Measurements from ENCODE around the gene LRP1B. TPM values are rescaled to one million over a fixed set of nuclear protein-coding genes. Genes with fewer than 3 reads are reported as not detected.

Gene LRP1B
- total and polyA plus RNA-seq, 2 donors from 2014 or later: 0.69 to 1.2 TPM

DNA sequence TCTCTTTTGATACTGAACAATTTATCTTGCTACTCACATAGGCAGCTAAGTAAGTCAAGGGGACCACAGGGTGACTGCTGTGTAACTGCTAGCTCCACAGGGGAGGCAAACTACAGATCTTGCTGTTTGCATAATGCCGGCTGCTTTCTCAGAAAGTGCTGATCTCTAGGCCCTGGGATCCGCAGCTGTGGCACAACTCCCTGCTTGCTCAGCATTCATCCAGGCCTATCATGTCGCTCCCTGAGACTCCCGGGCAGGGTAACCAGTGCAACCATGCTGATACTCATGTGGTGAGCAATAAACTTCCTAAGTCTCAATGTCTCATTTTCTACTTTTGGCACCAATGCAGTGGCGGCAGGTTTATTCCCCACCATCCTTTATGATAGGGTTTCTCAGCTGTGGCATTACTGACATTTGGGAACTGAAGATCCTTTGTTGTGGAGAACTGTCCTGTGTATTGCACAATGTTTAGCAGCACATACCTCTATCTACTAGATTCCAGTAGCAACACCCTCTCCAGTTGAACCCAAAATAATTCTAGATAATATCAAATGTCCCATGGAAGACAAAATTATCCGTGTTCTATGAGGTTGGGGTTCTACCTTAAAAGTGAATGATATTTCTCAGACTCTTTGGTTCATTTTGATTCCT is 1101.3 kb downstream of the LRP1B start:
- TF ChIP-seq, protein P1, sequence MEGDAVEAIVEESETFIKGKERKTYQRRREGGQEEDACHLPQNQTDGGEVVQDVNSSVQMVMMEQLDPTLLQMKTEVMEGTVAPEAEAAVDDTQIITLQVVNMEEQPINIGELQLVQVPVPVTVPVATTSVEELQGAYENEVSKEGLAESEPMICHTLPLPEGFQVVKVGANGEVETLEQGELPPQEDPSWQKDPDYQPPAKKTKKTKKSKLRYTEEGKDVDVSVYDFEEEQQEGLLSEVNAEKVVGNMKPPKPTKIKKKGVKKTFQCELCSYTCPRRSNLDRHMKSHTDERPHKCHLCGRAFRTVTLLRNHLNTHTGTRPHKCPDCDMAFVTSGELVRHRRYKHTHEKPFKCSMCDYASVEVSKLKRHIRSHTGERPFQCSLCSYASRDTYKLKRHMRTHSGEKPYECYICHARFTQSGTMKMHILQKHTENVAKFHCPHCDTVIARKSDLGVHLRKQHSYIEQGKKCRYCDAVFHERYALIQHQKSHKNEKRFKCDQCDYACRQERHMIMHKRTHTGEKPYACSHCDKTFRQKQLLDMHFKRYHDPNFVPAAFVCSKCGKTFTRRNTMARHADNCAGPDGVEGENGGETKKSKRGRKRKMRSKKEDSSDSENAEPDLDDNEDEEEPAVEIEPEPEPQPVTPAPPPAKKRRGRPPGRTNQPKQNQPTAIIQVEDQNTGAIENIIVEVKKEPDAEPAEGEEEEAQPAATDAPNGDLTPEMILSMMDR (IDR thresholded peaks at IDR 0.05; ENCODE audit: borderline replicate concordance, extremely low read depth, insufficient read depth): no peak
- H3K36me3 ChIP-seq (ENCODE audit: control insufficient read depth in 2 of 3, insufficient read depth in 3 of 3, low read length in 3 of 3): no peaks in the 10 kb centered on the region
- H3K9me3 ChIP-seq (ENCODE audit: control insufficient read depth in 2 of 3, insufficient read depth in 1 of 3, low read length in 3 of 3): no peaks in the 10 kb centered on the region
- intact Hi-C loops (cut with DNase I): no loop called here
- no peak overlapping the region for H3K4me3 ChIP-seq (ENCODE audit: low read length in 3 of 3)
- no peaks in the 10 kb centered on the region for H3K4me1 ChIP-seq (ENCODE audit: control insufficient read depth in 2 of 3, insufficient read depth in 2 of 3, low read depth in 1 of 3, low read length in 3 of 3)
- H3K27me3 ChIP-seq (ENCODE audit: control insufficient read depth, insufficient read depth, low read length): no peaks in the 10 kb centered on the region
- DNase-seq: peak in 1 of 5 donors; percentile 14
- no peak overlapping the region for H3K9ac ChIP-seq (ENCODE audit: low read length in 3 of 3)
- no peak for FAIRE-seq
- no peak overlapping the region for H3K27ac ChIP-seq (ENCODE audit: low read depth in 2 of 2, low read length in 2 of 2)

DNA sequence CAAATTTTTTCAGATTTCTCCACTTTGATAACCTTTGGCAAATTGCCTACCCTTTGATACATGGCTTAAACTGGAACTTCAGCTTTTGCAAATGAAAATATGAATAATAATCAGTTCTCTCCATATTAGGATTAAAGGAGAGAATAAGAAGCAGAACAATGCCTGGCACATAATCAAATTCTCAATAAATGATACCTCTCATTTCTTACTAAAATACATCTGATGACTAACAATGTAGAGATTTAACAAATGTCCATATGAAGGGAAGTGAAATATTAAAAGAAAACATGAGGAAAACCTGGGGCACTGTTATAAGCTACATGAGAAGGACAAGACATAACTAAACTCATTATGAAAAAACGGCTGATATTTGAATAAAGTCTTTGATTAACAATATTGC is 1103.6 kb downstream of the LRP1B start:
- Histone ChIP-seq H3K27ac (ENCODE audit: low read depth in 2 of 2, low read length in 2 of 2) (no peak overlapping the region), H3K9ac (ENCODE audit: low read length in 3 of 3) (no peak overlapping the region), H3K36me3 (ENCODE audit: control insufficient read depth in 2 of 3, insufficient read depth in 3 of 3, low read length in 3 of 3) (no peaks in the 10 kb centered on the region), H3K4me1 (ENCODE audit: control insufficient read depth in 2 of 3, insufficient read depth in 2 of 3, low read depth in 1 of 3, low read length in 3 of 3) (no peaks in the 10 kb centered on the region), H3K4me3 (ENCODE audit: low read length in 3 of 3) (no peak overlapping the region), H3K27me3 (ENCODE audit: control insufficient read depth, insufficient read depth, low read length) (no peaks in the 10 kb centered on the region), H3K9me3 (ENCODE audit: control insufficient read depth in 2 of 3, insufficient read depth in 1 of 3, low read length in 3 of 3) (no peaks in the 10 kb centered on the region)
- TF ChIP-seq, protein P1 (IDR thresholded peaks at IDR 0.05; ENCODE audit: borderline replicate concordance, extremely low read depth, insufficient read depth): no peak
- FAIRE-seq: no peak
- intact Hi-C loops (cut with DNase I): no loop called here
- DNase-seq: no peak

DNA sequence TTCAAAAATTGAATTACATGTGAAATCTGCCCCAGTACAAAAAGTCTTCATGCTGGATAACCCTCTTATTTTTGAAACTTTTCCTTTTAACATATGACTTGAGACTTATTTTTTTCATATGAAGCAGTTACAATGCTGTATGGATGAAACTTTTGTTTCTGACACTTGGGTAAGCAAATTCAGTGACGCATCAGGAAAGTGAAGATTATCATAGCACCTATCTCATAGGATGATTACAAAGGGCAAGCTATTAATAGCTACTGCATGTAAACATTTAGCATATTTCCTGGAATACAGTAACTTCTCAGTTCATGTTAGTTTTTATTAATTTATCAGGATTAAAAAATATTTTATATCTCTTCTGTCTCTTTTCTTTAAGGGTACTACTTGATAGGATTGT is 1109.2 kb downstream of the LRP1B start:
- no peaks in the 10 kb centered on the region for H3K36me3 ChIP-seq (ENCODE audit: control insufficient read depth in 2 of 3, insufficient read depth in 3 of 3, low read length in 3 of 3)
- no peaks in the 10 kb centered on the region for H3K27me3 ChIP-seq (ENCODE audit: control insufficient read depth, insufficient read depth, low read length)
- H3K27ac ChIP-seq (ENCODE audit: low read depth in 2 of 2, low read length in 2 of 2): no peak overlapping the region
- TF ChIP-seq, protein P1 (IDR thresholded peaks at IDR 0.05; ENCODE audit: borderline replicate concordance, extremely low read depth, insufficient read depth): no peak
- no peak for DNase-seq
- no peaks in the 10 kb centered on the region for H3K4me1 ChIP-seq (ENCODE audit: control insufficient read depth in 2 of 3, insufficient read depth in 2 of 3, low read depth in 1 of 3, low read length in 3 of 3)
- no peak overlapping the region for H3K4me3 ChIP-seq (ENCODE audit: low read length in 3 of 3)
- H3K9ac ChIP-seq (ENCODE audit: low read length in 3 of 3): no peak overlapping the region
- intact Hi-C loops (cut with DNase I): no loop called here
- FAIRE-seq: no peak
- H3K9me3 ChIP-seq (ENCODE audit: control insufficient read depth in 2 of 3, insufficient read depth in 1 of 3, low read length in 3 of 3): no peaks in the 10 kb centered on the region

DNA sequence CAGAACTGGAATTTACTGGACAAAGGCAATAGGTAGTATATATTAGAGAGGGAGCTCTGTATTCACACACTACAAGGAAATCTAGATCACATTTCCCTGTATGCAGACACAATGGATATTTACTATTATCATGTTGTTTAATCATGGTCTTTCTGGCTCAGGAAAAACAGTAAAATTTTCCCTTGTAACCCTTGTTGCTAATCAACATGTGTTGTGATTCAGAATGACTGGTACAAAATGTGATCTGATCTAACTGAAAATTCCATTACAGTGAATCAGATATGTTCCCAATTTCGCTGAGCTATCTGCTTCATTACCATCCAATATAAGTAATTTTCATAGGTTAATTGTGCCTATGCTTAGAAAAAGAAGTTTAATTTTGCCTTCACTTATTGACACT is 1109.7 kb downstream of the LRP1B start:
- TF ChIP-seq, protein P1 (IDR thresholded peaks at IDR 0.05; ENCODE audit: borderline replicate concordance, extremely low read depth, insufficient read depth): no peak
- intact Hi-C loops (cut with DNase I): no loop called here

More for the DNA sequence above, 1109.7 kb downstream of the LRP1B start:
- no peaks in the 10 kb centered on the region for H3K9me3 ChIP-seq (ENCODE audit: control insufficient read depth in 2 of 3, insufficient read depth in 1 of 3, low read length in 3 of 3)
- H3K4me3 ChIP-seq (ENCODE audit: low read length in 3 of 3): no peak overlapping the region
- no peak for FAIRE-seq
- H3K9ac ChIP-seq (ENCODE audit: low read length in 3 of 3): no peak overlapping the region
- no peak overlapping the region for H3K27ac ChIP-seq (ENCODE audit: low read depth in 2 of 2, low read length in 2 of 2)
- H3K4me1 ChIP-seq (ENCODE audit: control insufficient read depth in 2 of 3, insufficient read depth in 2 of 3, low read depth in 1 of 3, low read length in 3 of 3): no peaks in the 10 kb centered on the region
- H3K27me3 ChIP-seq (ENCODE audit: control insufficient read depth, insufficient read depth, low read length): no peaks in the 10 kb centered on the region
- H3K36me3 ChIP-seq (ENCODE audit: control insufficient read depth in 2 of 3, insufficient read depth in 3 of 3, low read length in 3 of 3): no peaks in the 10 kb centered on the region
- no peak for DNase-seq
